ENCODE measurements around the gene UCKL1. TPM values are rescaled to one million over a fixed set of nuclear protein-coding genes. Genes with fewer than 3 reads are reported as not detected.
"Not testable (repeated sequence)": the region's sequence is repeated elsewhere in the genome, so short reads cannot be mapped to it uniquely, and the experiment has no call there.

UCKL1 gene
- total and polyA plus RNA-seq, 12 donors: 12.1 to 101 (median 37.8) TPM

DNA sequence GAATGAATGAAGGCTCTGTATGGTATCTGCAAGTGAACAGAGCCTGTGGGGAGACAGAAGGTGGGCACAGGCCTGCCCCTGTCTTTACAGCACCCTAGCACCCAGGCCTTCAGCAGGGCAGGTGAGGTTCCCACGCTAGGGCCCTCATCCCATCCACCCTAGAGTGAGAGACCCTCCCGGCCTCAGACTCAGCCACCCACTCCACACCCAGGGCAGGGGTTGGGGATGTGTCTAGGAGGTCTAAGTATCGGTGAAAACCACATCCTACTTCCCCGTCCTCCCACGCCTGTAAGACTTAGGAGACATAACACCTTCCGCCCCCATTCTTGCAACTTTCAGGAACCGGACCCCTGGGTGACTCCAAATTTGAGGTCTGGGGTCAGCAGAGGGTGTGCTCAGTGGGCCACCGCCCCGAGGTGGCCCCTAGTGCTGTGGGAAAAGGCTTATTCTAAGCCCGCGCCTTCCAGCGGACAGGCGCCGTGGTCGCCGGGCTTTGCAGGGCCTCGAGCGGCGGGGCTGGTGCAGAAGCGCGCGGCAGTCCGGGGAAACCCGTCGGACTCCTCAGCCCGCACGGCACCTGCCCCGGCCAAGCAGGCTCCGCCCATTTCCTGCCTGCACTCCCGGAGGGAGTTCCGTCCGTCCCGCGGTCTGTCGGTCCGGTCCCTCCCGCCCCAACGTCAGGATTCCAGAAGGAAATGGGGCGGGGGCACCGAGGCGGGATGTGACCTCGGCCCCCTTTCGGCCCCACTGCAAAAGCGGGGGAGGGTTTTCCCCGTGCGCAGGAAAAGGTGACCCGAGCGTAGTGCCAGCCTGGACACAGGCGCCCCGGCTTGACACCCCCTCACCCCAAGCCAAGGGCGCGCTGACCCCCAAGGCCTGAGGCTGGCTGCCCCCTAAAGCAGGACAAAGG lies 22.4 kb upstream of the UCKL1 start:
- H3K27me3 ChIP-seq: no peaks in the 10 kb centered on the region
- DNase-seq: peak; percentile 74 to 87 (median 82)
- peaks cover 0 to 6% of the 10 kb centered on the region in 2 donors for H3K36me3 ChIP-seq (replicated peaks in 1 of 2)
- peaks cover 31 to 40% of the 10 kb centered on the region in 2 donors for H3K4me1 ChIP-seq (replicated peaks in 1 of 2)
- no peaks in the 10 kb centered on the region for H3K9me3 ChIP-seq (replicated peaks in 1 of 3)
- intact Hi-C loops (cut with DNase I): loop anchor here (5.0 to 10.0 kb wide), 3 partner anchors 194 to 441 kb away; partner anchors contain the start of gene PTK6 (in 1 of the 2)
- TF ChIP-seq, protein P1, sequence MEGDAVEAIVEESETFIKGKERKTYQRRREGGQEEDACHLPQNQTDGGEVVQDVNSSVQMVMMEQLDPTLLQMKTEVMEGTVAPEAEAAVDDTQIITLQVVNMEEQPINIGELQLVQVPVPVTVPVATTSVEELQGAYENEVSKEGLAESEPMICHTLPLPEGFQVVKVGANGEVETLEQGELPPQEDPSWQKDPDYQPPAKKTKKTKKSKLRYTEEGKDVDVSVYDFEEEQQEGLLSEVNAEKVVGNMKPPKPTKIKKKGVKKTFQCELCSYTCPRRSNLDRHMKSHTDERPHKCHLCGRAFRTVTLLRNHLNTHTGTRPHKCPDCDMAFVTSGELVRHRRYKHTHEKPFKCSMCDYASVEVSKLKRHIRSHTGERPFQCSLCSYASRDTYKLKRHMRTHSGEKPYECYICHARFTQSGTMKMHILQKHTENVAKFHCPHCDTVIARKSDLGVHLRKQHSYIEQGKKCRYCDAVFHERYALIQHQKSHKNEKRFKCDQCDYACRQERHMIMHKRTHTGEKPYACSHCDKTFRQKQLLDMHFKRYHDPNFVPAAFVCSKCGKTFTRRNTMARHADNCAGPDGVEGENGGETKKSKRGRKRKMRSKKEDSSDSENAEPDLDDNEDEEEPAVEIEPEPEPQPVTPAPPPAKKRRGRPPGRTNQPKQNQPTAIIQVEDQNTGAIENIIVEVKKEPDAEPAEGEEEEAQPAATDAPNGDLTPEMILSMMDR (IDR thresholded peaks at IDR 0.05): no peak
- peak in 1 of 2 donors; percentile 40 for TF ChIP-seq POLR2A (IDR thresholded peaks at IDR 0.05)
- WGBS, 4 donors: 10 to 23% (median 12%) methylated on average over 25 to 52 of the region's 52 CpGs
- H3K4me3 ChIP-seq: peak overlapping the region in 3 of 4 donors; percentile 18 to 74 (median 58)
- peak overlapping the region in 3 of 5 donors; percentile 46 to 94 (median 70) for H3K27ac ChIP-seq

GRCh38 chr20:63977739-63978276 lies 21.6 kb upstream of the UCKL1 start:
- DNase-seq: peak in 4 of 7 donors; percentile 49 to 68 (median 61)
- TF ChIP-seq POLR2A (IDR thresholded peaks at IDR 0.05): no peak
- TF ChIP-seq, protein P1 (IDR thresholded peaks at IDR 0.05): no peak
- peaks cover 0 to under 1% of the 10 kb centered on the region in 2 donors for H3K36me3 ChIP-seq (replicated peaks in 1 of 2)
- intact Hi-C loops (cut with DNase I): loop anchor here (5.0 to 10.0 kb wide), 3 partner anchors 193 to 441 kb away; partner anchors contain the start of gene PTK6 (in 1 of the 2)
- H3K9me3 ChIP-seq (replicated peaks in 1 of 3): no peaks in the 10 kb centered on the region
- peak overlapping the region in 2 of 5 donors; percentile 70 to 94 for H3K27ac ChIP-seq
- WGBS, 4 donors: 57 to 70% (median 64%) methylated on average over 4 to 16 of the region's 16 CpGs
- no peak overlapping the region for H3K4me3 ChIP-seq
- H3K4me1 ChIP-seq (replicated peaks in 1 of 2): peaks cover 31 to 38% of the 10 kb centered on the region in 2 donors
- no peaks in the 10 kb centered on the region for H3K27me3 ChIP-seq

- H3K27me3 ChIP-seq: no peaks in the 10 kb centered on the region
- peaks cover 26 to 31% of the 10 kb centered on the region in 2 donors for H3K4me1 ChIP-seq (replicated peaks in 1 of 2)
- H3K36me3 ChIP-seq (replicated peaks in 1 of 2): no peaks in the 10 kb centered on the region
- no peak overlapping the region for H3K4me3 ChIP-seq
- H3K27ac ChIP-seq: no peak overlapping the region
- intact Hi-C loops (cut with DNase I): loop anchor here (5.0 to 10.0 kb wide), 3 partner anchors 192 to 440 kb away; partner anchors contain the start of gene PTK6 (in 1 of the 2)
- H3K9me3 ChIP-seq (replicated peaks in 1 of 3): no peaks in the 10 kb centered on the region
- DNase-seq: peak in 1 of 7 donors; percentile 23
- TF ChIP-seq, protein P1 (IDR thresholded peaks at IDR 0.05): no peak
- no peak for TF ChIP-seq POLR2A (IDR thresholded peaks at IDR 0.05)
- WGBS, 4 donors: 89 to 93% (median 91%) methylated on average over 14 to 18 of the region's 18 CpGs
Observed at GRCh38 chr20:63976980-63977738, 20.9 kb upstream of the UCKL1 start.

- H3K9me3 ChIP-seq (replicated peaks in 1 of 3); DNase-seq: not testable (repeated sequence)
- H3K4me1 ChIP-seq (replicated peaks in 1 of 2): peaks cover 19 to 25% of the 10 kb centered on the region in 2 donors
Observed at GRCh38 chr20:63976511-63976910, 20.3 kb upstream of the UCKL1 start.

More at GRCh38 chr20:63976511-63976910, 20.3 kb upstream of the UCKL1 start:
- WGBS, 4 donors: 88 to 94% (median 92%) methylated on average over 7 of the region's 7 CpGs
- intact Hi-C loops (cut with DNase I): loop anchor here (5.0 to 10.0 kb wide), 3 partner anchors 192 to 439 kb away; partner anchors contain the start of gene PTK6 (in 1 of the 2)
- not testable (repeated sequence) for H3K36me3 ChIP-seq (replicated peaks in 1 of 2); H3K27ac ChIP-seq; H3K27me3 ChIP-seq; H3K4me3 ChIP-seq
